G401 (cell line): ENCODE data around the gene STRA8. TPM values are rescaled to one million over a fixed set of nuclear protein-coding genes. Genes with fewer than 3 reads are reported as not detected.

Source experiments
- DNase-seq: peaks from one replicate; pipeline ENCODE4 v3.0.0-alpha.2; 2015; ENCODE audit warnings: low spot score
- in situ Hi-C: cut with HindIII; loops from 2 replicates; pipeline ENCODE4 v1.10.0; 2016; ENCODE audit warnings: low sequenced_read_pairs, mixed read lengths
- total RNA-seq: library from RNA; depleted of rRNA; stranded (reverse); fragments of >200 nt; shearing (Covaris generic); gene quantifications from 2 replicates; pipeline ENCODE4 v1.2.3, GENCODE V29; 2014; rRNA removed

The STRA8 gene
- total RNA-seq, 1 experiment from 2014 or later: not detected

DNA sequence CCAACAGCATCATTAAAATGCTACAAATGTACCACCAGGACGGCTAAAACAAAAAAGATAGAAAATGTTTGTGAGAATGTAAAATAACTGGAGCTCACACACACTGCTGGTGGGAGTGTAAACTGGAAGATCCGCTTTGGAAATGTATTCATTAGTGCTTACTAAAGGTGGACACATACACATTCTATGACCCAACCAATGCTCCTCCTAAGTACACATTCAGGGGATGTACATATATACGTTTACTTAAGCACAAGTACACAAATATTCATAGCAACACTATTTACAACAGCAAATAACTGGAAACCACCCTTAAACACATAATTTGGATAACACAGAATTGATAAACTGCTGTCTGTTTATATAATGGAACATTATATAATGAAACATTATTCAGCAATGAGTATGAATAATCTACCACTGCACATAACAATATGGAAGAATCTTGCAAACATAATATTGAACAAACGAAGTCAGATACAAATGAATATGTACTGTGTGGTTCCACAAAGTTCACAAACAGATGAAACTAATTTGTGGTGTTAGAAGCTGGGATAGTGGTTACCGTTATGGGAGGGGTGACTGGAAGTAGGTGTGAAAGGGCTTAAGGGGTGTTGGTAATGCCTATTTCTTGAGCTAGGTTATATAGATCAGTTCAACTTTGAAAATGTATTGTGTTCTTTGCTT, 52.1 kb downstream of the STRA8 start:
- in situ Hi-C loops: no loop called here
- DNase-seq: no peak

DNA sequence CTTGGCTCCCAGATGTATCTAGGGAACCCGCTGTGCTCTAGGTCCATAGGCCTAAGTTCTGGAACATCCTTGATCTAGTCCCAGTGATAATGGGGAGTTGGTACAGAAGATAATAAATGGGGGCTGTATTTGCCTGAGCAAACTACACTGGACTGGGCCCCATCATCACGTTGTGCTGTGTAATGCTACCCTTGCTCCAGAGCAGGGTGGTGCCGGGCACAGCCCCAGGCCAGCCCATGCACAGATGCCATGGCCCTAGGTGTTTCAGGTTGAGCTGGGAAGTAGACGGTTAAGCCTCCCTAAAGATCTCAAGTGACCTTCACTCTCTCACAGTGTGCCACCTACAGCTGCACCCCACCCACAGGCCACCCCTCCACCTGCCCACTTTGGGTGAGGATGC, 53.2 kb downstream of the STRA8 start:
- no peak for DNase-seq
- in situ Hi-C loops: no loop called here

DNA sequence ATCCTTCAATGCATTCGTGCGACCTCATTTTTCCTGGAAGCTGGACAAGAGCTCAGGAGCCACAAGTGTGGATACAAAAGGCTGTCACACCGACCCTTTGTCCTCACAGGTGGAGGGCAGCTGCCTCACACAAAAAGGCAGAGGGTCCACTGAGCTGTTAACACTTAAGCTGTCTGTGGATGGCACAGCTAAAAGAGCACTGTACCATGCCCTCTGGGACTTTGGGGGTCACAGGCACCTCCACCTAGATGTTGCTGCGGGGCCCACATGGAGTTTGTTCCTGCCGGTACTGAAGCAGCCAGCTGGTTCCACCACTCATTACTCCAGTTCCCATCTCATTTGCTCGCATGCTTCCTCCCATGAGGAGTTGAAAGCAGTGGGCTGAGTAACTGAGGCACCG, 57.0 kb downstream of the STRA8 start:
- no peak for DNase-seq
- in situ Hi-C loops: no loop called here

DNA sequence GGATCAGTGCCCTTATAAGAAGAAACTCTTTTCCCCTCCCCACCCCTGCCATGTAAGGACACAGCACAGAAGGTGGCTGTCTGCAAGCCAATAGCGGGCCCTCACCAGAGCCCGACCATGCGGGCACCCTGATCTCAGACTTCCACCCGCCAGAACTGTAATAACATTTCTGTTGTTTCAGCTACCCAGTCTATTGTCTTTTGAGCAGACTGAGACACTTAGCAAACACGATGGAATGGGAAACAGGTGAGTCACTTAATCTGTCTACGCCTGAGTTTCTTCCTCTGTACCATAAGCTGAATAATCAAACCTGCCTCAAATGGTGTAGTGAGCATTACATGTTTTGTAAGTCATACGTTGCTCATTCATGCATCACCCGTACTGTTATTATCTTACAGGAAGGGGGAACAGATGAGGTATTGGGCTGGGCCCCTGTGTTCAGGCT, 58.2 kb downstream of the STRA8 start:
- in situ Hi-C loops: no loop called here
- DNase-seq: no peak

DNA sequence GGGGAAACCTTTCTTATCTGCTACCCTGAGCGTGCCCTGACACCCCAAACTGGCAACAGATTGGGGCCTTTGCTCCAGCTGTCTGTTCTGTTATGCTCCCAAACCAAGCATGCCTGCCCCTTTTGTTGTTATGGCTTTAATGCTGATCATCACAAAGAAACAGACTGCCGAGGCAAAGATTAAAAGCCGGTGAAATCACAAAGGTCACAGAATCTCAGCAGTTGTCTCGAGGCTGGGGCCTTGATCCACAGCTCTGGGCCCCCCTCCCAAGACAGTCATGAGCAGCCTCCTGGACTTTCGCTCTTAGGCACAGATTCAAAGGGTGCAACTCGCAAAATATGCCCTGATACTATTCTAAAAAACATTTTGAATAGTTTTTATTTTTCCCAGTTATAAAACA, 65.6 kb downstream of the STRA8 start:
- in situ Hi-C loops: no loop called here
- DNase-seq: no peak

DNA sequence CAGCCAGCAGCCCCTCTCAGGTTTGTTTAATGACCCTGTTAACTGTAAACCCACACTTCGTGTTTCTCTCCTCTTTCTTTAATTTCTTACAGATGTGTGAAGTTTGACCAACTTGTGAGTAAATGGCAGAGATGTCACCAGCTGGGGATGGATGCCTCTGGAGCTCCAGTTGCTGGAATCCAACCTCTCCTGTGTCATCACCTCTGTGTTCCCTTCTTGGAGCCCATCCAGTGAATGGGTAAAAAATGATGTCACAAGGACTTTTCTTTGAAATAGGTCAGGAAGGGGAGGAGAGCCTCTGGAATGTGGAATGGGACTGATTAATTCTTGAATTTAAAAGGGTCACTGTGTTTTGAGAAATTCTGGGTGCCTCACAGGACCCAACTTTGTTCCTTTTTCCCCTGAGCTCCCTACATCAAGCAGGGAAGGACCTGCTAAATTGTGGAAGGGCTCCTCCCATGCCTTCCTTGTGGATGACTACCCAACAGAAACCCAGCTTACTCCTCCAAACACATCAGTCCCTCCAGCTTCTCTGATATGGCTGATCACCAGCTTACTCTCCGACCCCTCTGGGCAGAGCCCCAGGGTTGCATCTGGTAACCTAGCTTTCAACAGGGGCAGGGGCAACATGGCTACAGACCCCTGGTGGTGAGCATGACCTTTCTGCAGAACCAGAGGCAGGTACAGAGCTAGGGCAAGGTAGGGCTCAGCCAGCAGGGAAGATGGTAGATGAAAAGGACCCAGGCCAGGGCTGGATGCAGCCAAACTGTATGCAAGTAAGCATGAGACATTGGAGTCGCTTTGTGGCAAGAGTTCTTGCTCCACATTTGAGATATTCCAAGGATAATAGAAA, 67.5 kb downstream of the STRA8 start:
- in situ Hi-C loops: no loop called here
- DNase-seq: no peak

Other genes with a start within 250 kb of the STRA8 start
- gene AGBL3, start 247.3 kb upstream of the STRA8 start, total RNA-seq: 0.25 and 0.27 TPM in 2 replicates
- not detected in 2 replicates for gene TMEM140, start 85.8 kb upstream of the STRA8 start, total RNA-seq
- gene CYREN, start 63.1 kb upstream of the STRA8 start, total RNA-seq: 65.5 and 72.8 TPM in 2 replicates
- 9.9 and 16.9 TPM in 2 replicates for gene WDR91, start 22.3 kb upstream of the STRA8 start, total RNA-seq